ENCODE results near the gene TYW5.

GRCh38 chr2:199955007-199955338, 318 bp downstream of the TYW5 start:
- no peak for TF ChIP-seq CTCF (IDR thresholded peaks at IDR 0.05; ENCODE audit: insufficient read depth, low read length, poor library complexity, severe bottlenecking)
- TF ChIP-seq EZH2phosphoT487 (conservative IDR thresholded peaks at IDR 0.05; ENCODE audit: low read length) = no peak

Data from SU-DHL-6 (cell line).